Activated CD8-positive, alpha-beta memory T cell treated with anti-CD3 and anti-CD28 coated beads, Interleukin-2, amount 50 U/mL, for 1 hour (primary cell): ENCODE measurements around the gene NBEA.

Experiments used
- DNase-seq: peaks from one replicate; pipeline ENCODE4 v3.0.0-alpha.2; 2020; ENCODE audit errors: extremely low read depth

The NBEA gene

DNA sequence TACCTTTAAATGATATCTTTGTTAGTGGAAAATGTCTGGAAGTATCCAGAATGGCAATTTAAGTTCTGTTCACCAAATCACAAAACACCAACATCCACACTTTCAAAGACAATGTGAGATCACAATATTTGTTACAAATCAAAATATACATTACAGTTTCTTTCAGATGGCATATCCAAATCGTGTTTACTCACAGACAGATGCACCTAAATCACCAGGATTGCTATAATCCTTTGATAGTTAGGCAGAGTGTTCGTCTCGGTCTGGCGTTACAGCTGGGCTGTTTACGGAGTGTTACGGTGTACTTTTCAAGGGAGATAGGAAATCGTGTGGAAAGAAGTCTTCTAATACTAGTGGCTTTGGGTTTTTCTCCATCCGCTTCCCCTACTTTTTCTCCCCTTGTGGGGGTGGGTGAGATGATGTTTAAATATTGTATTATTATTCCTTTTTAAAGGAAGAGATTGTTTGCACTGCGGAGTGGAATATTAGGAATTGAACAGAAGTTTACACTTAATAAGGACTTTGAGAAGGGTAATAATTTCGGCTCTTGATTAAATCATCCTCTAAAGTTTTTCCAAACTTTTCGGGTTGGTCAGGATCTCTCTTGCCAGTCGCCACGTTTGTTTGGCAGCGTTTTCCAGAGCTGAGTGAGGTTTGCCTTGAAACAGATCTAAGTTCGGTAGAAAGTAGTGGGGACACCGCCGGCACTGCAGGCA lies 532.6 kb downstream of the NBEA start:
- DNase-seq: no peak

GRCh38 chr13:35475212-35475959 lies 533.3 kb downstream of the NBEA start:
- no peak for DNase-seq

GRCh38 chr13:35475960-35476943 lies 534.2 kb downstream of the NBEA start, which contains the start of gene MAB21L1:
Gene MAB21L1, minus strand, starts transcription at chr13:35476689. Its CDS starts 551 bp downstream, at chr13:35476138.
- DNase-seq: no peak

DNA sequence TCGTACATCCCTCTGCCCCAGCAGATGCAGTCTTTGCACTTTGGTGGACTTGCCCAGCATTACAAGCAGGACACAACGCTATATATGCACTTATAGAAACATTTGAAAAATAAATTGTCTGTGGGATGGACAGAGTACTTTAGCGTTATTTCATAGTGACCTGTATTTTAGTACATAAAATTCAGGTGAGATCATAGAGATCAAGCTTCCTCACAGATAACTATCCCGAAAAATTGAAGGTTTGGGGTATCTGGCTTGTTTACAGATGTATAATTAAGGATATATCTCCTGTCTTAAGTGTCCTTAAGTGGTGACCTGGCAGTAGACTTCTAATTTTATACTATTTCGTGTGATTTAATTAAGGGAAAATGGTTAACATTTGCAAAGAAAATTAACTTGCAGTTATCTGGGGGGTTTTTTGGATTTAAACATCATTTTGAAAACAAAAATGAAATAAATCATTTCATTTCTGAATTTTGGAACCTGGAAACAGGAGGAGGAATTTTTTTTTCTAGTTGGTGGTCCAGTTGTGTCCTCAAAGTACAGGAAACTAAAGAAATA lies 535.4 kb downstream of the NBEA start:
- DNase-seq: no peak

DNA sequence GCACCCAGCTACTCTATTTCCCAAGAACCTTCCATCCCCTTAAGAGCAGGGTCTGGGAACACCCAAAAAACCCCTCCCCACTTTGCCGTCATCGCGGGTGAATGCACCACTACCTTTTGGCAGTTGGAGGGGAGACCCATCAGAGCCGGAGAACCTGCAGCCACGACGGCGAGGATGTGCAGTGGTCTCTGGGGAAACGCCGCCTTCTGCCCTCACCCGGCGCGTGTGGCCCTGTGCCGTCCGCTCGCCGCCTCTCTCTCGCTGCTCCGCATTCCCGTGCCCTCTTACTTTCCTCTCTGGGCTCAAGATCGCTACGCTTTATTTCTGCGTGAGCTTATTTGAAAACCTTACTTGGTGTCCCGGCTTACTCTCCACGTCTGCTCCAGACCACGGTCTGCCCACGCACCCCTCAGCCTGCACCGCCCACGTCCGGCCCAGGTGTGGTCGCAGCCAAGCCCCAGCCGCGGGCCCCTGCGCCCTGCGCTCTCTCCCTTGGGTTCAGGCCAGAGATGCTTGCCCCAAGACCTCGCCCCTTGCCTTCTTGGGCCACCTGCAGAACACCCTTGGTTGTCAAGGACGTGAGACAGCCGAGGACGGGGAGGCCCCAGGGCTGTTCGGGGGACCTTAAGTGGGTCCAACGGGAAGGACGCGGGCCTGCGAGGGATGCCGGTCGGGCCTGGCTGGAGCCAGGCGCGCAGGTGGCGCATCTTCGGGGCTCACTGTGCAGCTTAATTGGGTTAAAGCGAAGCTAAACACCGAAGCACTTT lies 536.4 kb downstream of the NBEA start:
- DNase-seq: no peak

DNA sequence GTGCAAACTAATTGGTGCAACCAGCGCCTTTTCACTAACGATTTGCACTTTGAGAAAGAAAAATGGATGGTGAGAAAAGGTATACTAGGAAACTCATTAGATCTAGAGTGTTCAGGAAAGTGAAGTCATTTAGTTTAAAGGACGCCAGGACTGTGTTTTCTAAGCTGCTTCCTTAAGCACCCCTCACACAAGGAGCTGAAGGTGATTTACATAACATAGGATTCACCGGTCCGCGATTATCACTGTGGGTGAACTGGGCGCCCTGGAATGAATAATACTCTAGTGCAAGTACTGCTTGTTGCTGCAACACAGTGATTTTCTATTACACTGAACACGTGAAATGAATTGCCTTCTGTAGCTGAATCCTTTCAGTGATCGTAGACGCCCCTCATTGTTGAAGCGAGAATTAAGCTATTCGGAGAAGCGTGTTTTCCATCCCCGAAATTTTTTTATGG lies 537.0 kb downstream of the NBEA start:
- no peak for DNase-seq

GRCh38 chr13:35479706-35480105 lies 537.6 kb downstream of the NBEA start:
- DNase-seq: no peak

DNA sequence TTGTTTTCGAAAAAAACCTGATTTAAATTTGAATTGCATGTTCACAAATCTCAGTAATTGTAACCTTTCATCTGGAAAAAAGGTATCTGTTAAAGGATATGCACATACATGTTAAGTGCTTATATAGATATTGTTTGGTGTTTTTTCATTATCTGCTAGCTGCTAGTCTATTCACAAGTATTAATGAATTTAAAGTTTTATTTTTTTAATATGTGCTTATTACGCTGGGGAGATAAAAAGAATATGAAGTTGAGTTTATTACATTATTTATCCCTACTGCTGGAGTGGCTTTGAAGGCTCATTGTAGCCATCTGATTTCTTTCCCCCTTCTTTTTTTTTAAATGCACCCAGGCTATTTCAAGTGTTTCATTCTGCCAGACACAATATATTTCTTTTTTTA lies 538.3 kb downstream of the NBEA start:
- DNase-seq: no peak

DNA sequence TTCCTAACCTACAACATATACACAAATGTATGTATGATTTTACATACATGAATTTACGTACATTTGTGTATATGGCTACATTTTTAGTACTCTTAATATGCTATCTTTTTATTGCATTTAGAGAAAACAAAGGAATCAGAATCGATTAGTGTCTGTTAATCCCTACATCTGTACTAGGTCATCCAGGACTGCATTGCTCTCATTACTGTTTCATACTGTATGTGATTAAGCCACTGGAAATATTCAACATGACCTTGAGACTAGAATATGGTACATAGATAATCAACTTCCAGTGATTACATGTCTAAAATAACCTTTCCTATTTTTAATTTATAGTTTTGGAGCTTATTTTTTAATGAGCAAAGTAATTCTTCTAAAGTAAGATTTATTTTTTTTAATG lies 539.7 kb downstream of the NBEA start:
- DNase-seq: no peak

GRCh38 chr13:35482527-35482926 lies 540.5 kb downstream of the NBEA start:
- no peak for DNase-seq

DNA sequence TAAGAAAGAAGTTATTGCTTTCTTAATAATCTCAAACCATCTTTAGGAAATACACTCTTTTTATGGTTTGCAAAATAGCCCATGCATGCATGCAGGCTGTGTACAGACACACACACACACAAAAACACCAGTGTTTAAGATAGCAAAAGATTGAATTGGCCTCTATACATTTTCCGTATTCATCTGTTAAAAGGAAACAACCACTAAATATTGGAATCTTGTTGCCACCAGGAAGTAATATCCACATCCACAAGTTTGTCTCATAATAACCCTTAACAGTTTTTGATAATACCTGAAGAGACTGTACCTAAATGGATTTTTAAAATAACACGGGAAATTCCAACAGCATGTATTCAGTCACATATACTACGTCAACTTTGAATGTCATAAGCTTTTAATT lies 541.7 kb downstream of the NBEA start:
- no peak for DNase-seq

- DNase-seq: no peak
Measured at GRCh38 chr13:35484384-35484783, 542.3 kb downstream of the NBEA start.

GRCh38 chr13:35485424-35485823 lies 543.4 kb downstream of the NBEA start:
- no peak for DNase-seq

GRCh38 chr13:35489050-35489449 lies 547.0 kb downstream of the NBEA start:
- DNase-seq: no peak

- no peak for DNase-seq
Measured at GRCh38 chr13:35496006-35496405, 553.9 kb downstream of the NBEA start.

GRCh38 chr13:35496761-35497386 lies 554.8 kb downstream of the NBEA start:
- DNase-seq: no peak

DNA sequence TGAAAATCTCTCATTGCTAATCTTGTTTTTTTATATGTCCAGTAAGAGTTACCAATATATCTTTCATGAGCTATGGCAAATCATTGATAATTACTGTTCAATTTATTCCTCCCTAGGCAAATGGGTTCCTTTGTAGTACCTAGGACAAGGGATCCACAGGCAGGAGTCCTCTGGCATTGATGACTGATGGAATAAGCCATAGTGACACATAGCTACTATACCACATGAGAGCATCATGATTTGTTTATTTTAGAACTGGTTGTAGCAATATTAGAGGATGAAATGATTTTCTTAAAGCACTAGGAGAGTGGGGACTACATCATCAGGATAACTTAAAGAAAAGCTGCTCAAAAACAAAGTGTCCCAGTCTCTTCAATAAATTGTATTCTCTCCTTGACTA lies 556.2 kb downstream of the NBEA start:
- no peak for DNase-seq

GRCh38 chr13:35499196-35499662 lies 557.2 kb downstream of the NBEA start:
- no peak for DNase-seq

DNA sequence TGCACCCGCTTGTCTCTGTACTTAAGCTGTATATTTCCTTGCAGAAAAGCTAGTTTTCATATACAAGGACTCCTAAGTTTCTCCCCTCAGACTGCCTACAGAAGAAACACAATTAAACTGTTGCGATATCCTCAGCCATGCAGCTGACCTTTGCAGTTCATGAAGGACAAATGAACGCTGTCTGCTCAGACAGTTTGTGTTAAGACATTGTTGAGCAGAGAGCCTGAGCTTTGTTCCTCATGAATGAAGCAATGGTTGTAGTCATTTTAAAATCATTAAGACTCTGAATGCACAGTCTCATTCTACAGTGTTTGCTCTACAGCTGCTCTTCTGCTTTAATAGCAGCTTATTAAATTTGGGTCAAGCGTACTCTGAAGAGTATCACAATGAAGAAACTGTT lies 557.6 kb downstream of the NBEA start:
- DNase-seq: no peak

GRCh38 chr13:35500144-35500543 lies 558.1 kb downstream of the NBEA start:
- DNase-seq: no peak
